K562 (cell line): ENCODE measurements around the gene VEGFA. TPM values are rescaled to one million over a fixed set of nuclear protein-coding genes. Genes with fewer than 3 reads are reported as not detected.

Experiments used
- E2F3 ChIP-seq: fragments of 250-450 bp; sonication (Bioruptor Pico); IDR thresholded peaks from 2 replicates; pipeline ENCODE4 v1.4.0; 2020; ENCODE audit warnings: mild to moderate bottlenecking
- ESRRB ChIP-seq: fragments of 250-450 bp; sonication (Bioruptor Pico); IDR thresholded peaks from 2 replicates; pipeline ENCODE4 v1.5.0; 2020; ENCODE audit warnings: mild to moderate bottlenecking, moderate library complexity, borderline replicate concordance
- GATAD2A ChIP-seq: fragments of 450-650 bp; IDR thresholded peaks from 2 replicates; pipeline ENCODE4 v1.6.1; 2017
- GTF2A2 ChIP-seq: IDR thresholded peaks from 2 replicates; pipeline ENCODE4 v1.6.1; 2016; ENCODE audit warnings: mild to moderate bottlenecking, missing genetic modification characterization, missing compliant biosample characterization
- HDAC3 ChIP-seq: fragments of 450-650 bp; IDR thresholded peaks from 2 replicates; pipeline ENCODE4 v1.6.1; 2018; ENCODE audit warnings: borderline replicate concordance, mild to moderate bottlenecking, moderate library complexity; ENCODE audit not compliant: partially characterized antibody
- KAT7 ChIP-seq: sonication (generic); formaldehyde crosslinking; IDR thresholded peaks from 2 replicates; pipeline ENCODE4 v1.8.0; 2022; ENCODE audit warnings: missing genetic modification reagents, mild to moderate bottlenecking, borderline replicate concordance
- NCOA4 ChIP-seq: fragments of 450-650 bp; IDR thresholded peaks from 2 replicates; pipeline ENCODE4 v1.6.1; 2018; ENCODE audit warnings: mild to moderate bottlenecking; ENCODE audit not compliant: partially characterized antibody
- POLR2G ChIP-seq: fragments of 200-400 bp; formaldehyde crosslinking; IDR thresholded peaks from 2 replicates; pipeline ENCODE4 v1.6.1; 2017; ENCODE audit warnings: low read depth, mild to moderate bottlenecking, antibody characterized with exemption, low read length, moderate library complexity
- POLR3G ChIP-seq: IDR thresholded peaks from 2 replicates; pipeline ENCODE4 v1.6.1; 2011; ENCODE audit not compliant: insufficient read length, insufficient replicate concordance; ENCODE audit errors: extremely low read depth
- RAD21 ChIP-seq, 2 experiments: fragments of 250-450 bp in 1 of 2; fragments of 450-650 bp in 1 of 2; sonication (Bioruptor Pico) in 1 of 2; formaldehyde crosslinking in 1 of 2; IDR thresholded peaks in 1 of 2; conservative IDR thresholded peaks in 1 of 2; 2 replicates each; pipeline versions ENCODE4 v1.4.0 to v1.8.0; 2020 to 2022; ENCODE audit warnings: mild to moderate bottlenecking in 2 of 2, moderate library complexity in 1 of 2
- RB1 ChIP-seq: fragments of 450-650 bp; IDR thresholded peaks from 2 replicates; pipeline ENCODE4 v1.6.1; 2017; ENCODE audit warnings: low read depth, mild to moderate bottlenecking
- SRSF9 ChIP-seq: fragments of 200-400 bp; formaldehyde crosslinking; IDR thresholded peaks from 2 replicates; pipeline ENCODE4 v1.6.1; 2017; ENCODE audit warnings: low read depth, low read length, borderline replicate concordance
- ZBTB34 ChIP-seq: fragments of 250-450 bp; sonication (Bioruptor Pico); IDR thresholded peaks from 2 replicates; pipeline ENCODE4 v1.8.0; 2021; ENCODE audit warnings: mild to moderate bottlenecking, moderate library complexity
- ZBTB8A ChIP-seq: fragments of 450-650 bp; IDR thresholded peaks from 2 replicates; pipeline ENCODE4 v1.6.1; 2018; ENCODE audit warnings: mild to moderate bottlenecking, moderate library complexity; ENCODE audit not compliant: partially characterized antibody
- ZNF41 ChIP-seq: fragments of 250-450 bp; sonication (Bioruptor Pico); conservative IDR thresholded peaks from 2 replicates; pipeline ENCODE4 v1.4.0; 2020; ENCODE audit warnings: mild to moderate bottlenecking
- ZNF431 ChIP-seq: sonication (generic); formaldehyde crosslinking; IDR thresholded peaks from 2 replicates; pipeline ENCODE4 v1.8.0; 2022; ENCODE audit warnings: mild to moderate bottlenecking, missing genetic modification reagents
- ZNF551 ChIP-seq: fragments of 250-450 bp; sonication (Bioruptor Pico); IDR thresholded peaks from 2 replicates; pipeline ENCODE4 v1.5.0; 2021; ENCODE audit warnings: mild to moderate bottlenecking, moderate library complexity
- ZNF785 ChIP-seq: fragments of 250-450 bp; sonication (Bioruptor Pico); IDR thresholded peaks from 2 replicates; pipeline ENCODE4 v1.4.0; 2020; ENCODE audit warnings: mild to moderate bottlenecking
- polyA plus RNA-seq, 8 experiments: library from polyadenylated mRNA; depleted of rRNA in 4 of 8; stranded (reverse) in 5 of 8; unstranded in 3 of 8; fragments of >200 nt; fragmentation: Nextera tagmentation in 2 of 8; fragmentation: Illumina TruSeq in 1 of 8; extraction: Ambion mirVana in 2 of 8; extraction: Trizol in 1 of 8; gene quantifications; 2 replicates each; pipeline versions ENCODE4 v1.2.1 to v1.2.3, GENCODE V29; 2011 to 2014; ENCODE audit warnings: inconsistent platforms in 1 of 8, missing spikeins in 1 of 8
- total RNA-seq, 7 experiments: library from RNA; depleted of rRNA in 6 of 7; stranded (reverse); fragments of >200 nt in 6 of 7; fragmentation: Illumina TruSeq in 2 of 7; extraction: Trizol in 2 of 7; gene quantifications; 2 replicates each; pipeline versions ENCODE4 v1.2.1 to v1.2.3, GENCODE V29; 2011 to 2021; ENCODE audit warnings: low replicate concordance in 1 of 7
- TF ChIP-seq, protein P1 (sequence below): fragments of 250-450 bp; sonication (Bioruptor Pico); IDR thresholded peaks from 2 replicates; pipeline ENCODE4 v1.4.0; 2020; ENCODE audit warnings: mild to moderate bottlenecking, moderate library complexity
- TF ChIP-seq, protein P2 (sequence below), 2 experiments: fragments of 450-650 bp in 1 of 2; IDR thresholded peaks; 2 replicates each; pipeline ENCODE4 v1.6.1; 2011 to 2017; ENCODE audit warnings: low read depth in 2 of 2, antibody characterized with exemption in 1 of 2, borderline replicate concordance in 1 of 2, low read length in 1 of 2, mild to moderate bottlenecking in 1 of 2, mixed read lengths in 1 of 2; ENCODE audit not compliant: control insufficient read depth in 1 of 2

VEGFA gene
- total and polyA plus RNA-seq, 9 of the 15 experiments (the other 6 are each of a cell fraction or from before 2014, with no cell fraction given) = 14.0 to 271 (median 124) TPM

DNA sequence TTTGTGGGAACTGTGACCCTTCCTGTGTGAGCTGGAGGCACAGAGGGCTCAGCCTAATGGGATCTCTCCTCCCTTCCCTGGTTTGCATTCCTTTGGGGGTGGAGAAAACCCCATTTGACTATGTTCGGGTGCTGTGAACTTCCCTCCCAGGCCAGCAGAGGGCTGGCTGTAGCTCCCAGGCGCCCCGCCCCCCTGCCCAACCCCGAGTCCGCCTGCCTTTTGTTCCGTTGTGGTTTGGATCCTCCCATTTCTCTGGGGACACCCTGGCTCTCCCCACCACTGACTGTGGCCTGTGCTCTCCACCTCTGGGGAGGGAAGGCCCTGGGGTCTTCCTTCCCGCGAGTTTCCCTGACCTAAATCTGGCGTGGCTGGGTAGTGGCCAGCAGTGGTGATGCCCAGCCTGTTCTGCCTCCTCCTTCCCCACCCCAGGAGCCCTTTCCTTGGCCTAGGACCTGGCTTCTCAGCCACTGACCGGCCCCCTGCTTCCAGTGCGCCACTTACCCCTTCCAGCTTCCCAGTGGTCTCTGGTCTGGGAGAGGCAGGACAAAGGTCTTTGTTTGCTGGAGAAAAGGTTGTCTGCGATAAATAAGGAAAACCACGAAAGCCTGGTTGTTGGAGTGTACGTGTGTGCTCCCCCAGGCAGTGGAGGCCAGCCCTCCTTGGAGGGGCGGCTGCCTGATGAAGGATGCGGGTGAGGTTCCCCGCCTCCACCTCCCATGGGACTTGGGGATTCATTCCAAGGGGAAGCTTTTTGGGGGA is 4.9 kb downstream of the VEGFA start (continued):
- TF ChIP-seq, protein P1, sequence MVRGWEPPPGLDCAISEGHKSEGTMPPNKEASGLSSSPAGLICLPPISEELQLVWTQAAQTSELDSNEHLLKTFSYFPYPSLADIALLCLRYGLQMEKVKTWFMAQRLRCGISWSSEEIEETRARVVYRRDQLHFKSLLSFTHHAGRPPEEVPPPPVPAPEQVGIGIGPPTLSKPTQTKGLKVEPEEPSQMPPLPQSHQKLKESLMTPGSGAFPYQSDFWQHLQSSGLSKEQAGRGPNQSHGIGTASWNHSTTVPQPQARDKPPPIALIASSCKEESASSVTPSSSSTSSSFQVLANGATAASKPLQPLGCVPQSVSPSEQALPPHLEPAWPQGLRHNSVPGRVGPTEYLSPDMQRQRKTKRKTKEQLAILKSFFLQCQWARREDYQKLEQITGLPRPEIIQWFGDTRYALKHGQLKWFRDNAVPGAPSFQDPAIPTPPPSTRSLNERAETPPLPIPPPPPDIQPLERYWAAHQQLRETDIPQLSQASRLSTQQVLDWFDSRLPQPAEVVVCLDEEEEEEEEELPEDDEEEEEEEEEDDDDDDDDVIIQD (CRISPR knock-in tag) = no peak
- TF ChIP-seq, protein P2, sequence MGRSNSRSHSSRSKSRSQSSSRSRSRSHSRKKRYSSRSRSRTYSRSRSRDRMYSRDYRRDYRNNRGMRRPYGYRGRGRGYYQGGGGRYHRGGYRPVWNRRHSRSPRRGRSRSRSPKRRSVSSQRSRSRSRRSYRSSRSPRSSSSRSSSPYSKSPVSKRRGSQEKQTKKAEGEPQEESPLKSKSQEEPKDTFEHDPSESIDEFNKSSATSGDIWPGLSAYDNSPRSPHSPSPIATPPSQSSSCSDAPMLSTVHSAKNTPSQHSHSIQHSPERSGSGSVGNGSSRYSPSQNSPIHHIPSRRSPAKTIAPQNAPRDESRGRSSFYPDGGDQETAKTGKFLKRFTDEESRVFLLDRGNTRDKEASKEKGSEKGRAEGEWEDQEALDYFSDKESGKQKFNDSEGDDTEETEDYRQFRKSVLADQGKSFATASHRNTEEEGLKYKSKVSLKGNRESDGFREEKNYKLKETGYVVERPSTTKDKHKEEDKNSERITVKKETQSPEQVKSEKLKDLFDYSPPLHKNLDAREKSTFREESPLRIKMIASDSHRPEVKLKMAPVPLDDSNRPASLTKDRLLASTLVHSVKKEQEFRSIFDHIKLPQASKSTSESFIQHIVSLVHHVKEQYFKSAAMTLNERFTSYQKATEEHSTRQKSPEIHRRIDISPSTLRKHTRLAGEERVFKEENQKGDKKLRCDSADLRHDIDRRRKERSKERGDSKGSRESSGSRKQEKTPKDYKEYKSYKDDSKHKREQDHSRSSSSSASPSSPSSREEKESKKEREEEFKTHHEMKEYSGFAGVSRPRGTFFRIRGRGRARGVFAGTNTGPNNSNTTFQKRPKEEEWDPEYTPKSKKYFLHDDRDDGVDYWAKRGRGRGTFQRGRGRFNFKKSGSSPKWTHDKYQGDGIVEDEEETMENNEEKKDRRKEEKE (IDR thresholded peaks at IDR 0.05; ENCODE audit: borderline replicate concordance in 1 of 2, control insufficient read depth in 1 of 2, low read depth in 2 of 2, low read length in 1 of 2) = no peak
- TF ChIP-seq GTF2A2 (tag) (no peak), POLR2G (peak; percentile 71), ZNF551 (CRISPR knock-in tag) (no peak), ESRRB (no peak), E2F3 (CRISPR knock-in tag) (no peak), SRSF9 (no peak), NCOA4 (no peak), RB1 (peak; percentile 42; the same call in 1 of the 2 replicates), ZBTB8A (no peak), KAT7 (CRISPR knock-in tag) (peak; percentile 1; the same call in 1 of the 2 replicates), POLR3G (no peak), ZBTB34 (CRISPR knock-in tag) (no peak), HDAC3 (no peak), RAD21 (CRISPR knock-in tag; conservative IDR thresholded peaks at IDR 0.05 in 1 of 2, IDR thresholded peaks at IDR 0.05 in 1 of 2) (peak; percentile 66 to 78), GATAD2A (no peak), ZNF41 (no peak), ZNF431 (CRISPR knock-in tag) (no peak), ZNF785 (CRISPR knock-in tag) (no peak)
